ENCODE measurements around the gene KRT4.
A peak's percentile ranks its signal among the peaks of the same experiment; 100 is the strongest.
"Not testable (repeated sequence)": the region's sequence is repeated elsewhere in the genome, so short reads cannot be mapped to it uniquely, and the experiment has no call there.

The KRT4 gene

GRCh38 chr12:52807544-52808470 is 6.1 kb downstream of the KRT4 start:
- no peak for DNase-seq

- DNase-seq = no peak
Observed at GRCh38 chr12:52806821-52807543, 6.9 kb downstream of the KRT4 start.

- no peak for DNase-seq
Observed at GRCh38 chr12:52806169-52806811, 7.6 kb downstream of the KRT4 start.

GRCh38 chr12:52805739-52806138 is 8.2 kb downstream of the KRT4 start:
- DNase-seq = no peak

- peak; percentile 29 for DNase-seq
Observed at GRCh38 chr12:52805000-52805399, 8.9 kb downstream of the KRT4 start.

GRCh38 chr12:52802442-52802841 is 11.5 kb downstream of the KRT4 start:
- no peak for DNase-seq

- DNase-seq = peak; percentile 13
Observed at GRCh38 chr12:52801773-52802172, 12.1 kb downstream of the KRT4 start.

- no peak for DNase-seq
Observed at GRCh38 chr12:52800259-52800917, 13.5 kb downstream of the KRT4 start.

GRCh38 chr12:52799505-52800211 is 14.3 kb downstream of the KRT4 start:
- peak; percentile 75 for DNase-seq

GRCh38 chr12:52798671-52799504 is 15.0 kb downstream of the KRT4 start:
- DNase-seq = no peak

GRCh38 chr12:52798003-52798670 is 15.8 kb downstream of the KRT4 start:
- DNase-seq = no peak

- no peak for DNase-seq
Observed at GRCh38 chr12:52797529-52797894, 16.4 kb downstream of the KRT4 start.

GRCh38 chr12:52796839-52797528 is 16.9 kb downstream of the KRT4 start:
- no peak for DNase-seq

GRCh38 chr12:52796429-52796794 is 17.5 kb downstream of the KRT4 start:
- no peak for DNase-seq

- peak; percentile 31 for DNase-seq
Observed at GRCh38 chr12:52795694-52796428, 18.1 kb downstream of the KRT4 start, which contains the start of gene KRT3. Gene KRT3 (minus strand): TSS chr12:52796117. CDS start chr12:52796042, 75 bp downstream.

GRCh38 chr12:52795332-52795674 is 18.6 kb downstream of the KRT4 start:
- not testable (repeated sequence) for DNase-seq

- no peak for DNase-seq
Observed at GRCh38 chr12:52794479-52795331, 19.2 kb downstream of the KRT4 start.
